ENCODE measurements around the gene SOHLH2. TPM values are rescaled to one million over a fixed set of nuclear protein-coding genes. Genes with fewer than 3 reads are reported as not detected.
A peak's percentile ranks its signal among the peaks of the same experiment; 100 is the strongest.

The SOHLH2 gene
- total RNA-seq, 1 donor from 2014 or later, result 0.10 TPM

DNA sequence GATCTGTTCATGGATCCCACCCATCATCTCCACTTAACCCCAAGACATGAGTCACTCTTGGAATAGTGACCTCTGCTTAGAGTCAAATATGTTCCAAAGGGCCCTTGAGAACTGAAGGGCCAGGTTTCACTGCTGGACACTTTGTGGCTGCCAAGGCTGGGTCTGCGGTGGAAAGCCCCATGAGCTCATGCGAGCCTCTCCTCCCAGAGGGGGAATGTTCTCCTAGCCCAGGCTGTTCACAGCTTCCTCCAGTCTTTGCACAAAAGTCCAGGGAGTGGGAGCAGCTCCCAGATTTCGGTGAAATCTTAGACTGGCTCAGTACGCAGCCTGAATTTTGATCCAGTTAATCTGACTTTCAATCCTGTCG, 82.4 kb downstream of the SOHLH2 start:
- peak; percentile 33 for DNase-seq (ENCODE audit: low read depth)

DNA sequence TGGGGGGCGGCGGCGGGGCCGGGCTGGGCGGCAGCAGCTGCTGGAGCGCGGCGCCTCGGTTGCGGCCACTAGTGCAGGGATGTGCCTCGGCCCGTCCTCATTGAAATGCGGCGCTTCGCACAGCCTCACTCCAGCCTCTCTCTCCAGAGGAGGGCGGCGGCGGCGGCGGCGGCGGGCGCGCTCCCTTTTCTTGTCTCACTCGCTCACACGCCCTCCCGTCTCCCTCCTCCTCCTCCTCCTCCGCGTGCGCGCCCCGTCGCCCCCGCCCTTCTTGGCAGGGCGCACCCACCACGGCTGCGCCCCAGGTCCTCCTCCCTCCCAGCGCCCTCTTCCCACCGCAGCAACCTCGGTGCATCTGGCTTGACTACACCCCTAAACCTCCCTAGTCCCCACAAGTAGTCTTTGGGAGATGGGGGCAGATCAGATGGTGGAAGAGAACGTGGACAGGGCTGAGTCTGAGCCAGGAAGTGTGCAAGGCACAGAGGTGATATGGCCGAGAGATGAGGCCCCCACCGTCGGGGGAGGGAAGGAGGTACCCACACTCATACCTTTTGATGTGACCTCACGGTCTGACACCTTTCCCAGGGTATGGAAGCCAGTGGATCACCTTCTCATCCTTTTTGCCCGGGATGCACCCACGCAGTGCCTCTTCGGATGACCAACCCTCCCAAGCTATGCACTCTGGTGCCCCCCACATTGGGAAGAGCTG, 83.0 kb downstream of the SOHLH2 start, which contains the start of gene DCLK1:
TSS of gene DCLK1 (minus strand) at position 161 of the 709 bp plus-strand sequence.
- no peak for DNase-seq (ENCODE audit: low read depth)

DNA sequence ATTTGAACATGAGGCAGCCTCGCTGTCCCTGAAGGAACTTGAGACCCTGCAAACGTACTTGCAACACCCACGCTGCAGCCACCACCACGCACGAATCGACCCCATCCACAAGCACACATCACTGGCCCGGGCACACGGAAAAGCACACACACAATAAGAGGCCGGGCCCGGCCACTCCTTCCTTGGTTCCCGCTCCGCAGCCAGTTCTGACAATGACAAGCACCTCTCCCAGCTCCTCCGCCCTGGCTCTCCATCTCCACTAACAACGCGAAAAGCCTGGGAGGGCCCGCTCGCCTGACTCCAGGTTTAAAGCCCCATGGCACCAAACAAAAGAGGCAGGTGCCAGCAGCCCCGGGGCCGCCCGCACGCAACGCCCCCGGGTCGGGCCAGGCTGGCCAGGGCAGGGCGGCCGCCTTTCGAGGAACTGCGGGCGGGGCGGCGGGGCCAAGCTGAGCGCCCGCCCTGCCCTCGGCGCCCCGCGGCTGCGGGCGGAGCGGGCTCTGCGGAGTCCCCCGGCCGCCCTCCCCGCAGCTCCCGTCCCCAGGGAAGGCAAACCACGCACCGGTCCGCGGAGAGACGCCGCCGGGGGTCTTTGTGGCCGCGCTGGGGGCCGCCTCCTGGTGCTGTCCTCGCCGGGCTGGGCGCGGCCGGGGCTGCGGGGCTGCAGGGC, 83.7 kb downstream of the SOHLH2 start:
- DNase-seq (ENCODE audit: low read depth), result no peak

DNA sequence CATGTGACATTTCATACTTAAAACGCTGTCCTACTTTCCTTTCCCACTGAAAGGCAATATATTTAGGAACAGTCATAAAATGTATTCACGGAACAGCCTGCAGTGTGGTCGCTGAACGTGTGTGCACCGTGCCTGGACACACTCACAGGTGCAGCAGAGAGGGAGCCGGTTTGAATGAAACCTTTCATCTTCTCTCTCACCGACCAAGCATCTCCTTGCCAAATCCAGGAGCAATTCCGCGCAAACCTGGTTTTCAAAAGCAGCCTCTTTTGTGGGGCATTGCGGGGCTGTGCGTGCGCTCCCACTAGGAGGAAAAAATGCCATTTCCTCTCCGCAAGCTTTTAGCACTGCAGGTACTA, 84.2 kb downstream of the SOHLH2 start:
- no peak for DNase-seq (ENCODE audit: low read depth)

DNA sequence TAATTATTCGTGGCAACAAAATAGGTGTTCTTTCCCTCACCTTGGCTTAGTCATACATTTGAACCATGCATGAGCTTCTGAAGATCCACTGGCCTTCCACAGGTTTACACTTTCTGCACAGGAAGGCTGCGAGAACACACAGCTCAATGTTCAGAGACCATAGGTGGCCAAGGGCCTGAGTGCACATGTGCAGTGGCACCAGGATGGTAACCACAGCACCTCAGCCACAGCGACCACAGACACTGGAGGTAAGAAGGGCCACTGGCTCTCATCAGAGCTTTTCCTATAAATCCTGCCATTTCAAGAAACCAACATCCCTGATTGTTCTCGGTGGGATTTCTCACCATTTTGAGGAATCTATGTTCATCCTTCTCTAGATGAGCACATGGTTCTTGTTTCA, 84.8 kb downstream of the SOHLH2 start:
- no peak for DNase-seq (ENCODE audit: low read depth)

DNA sequence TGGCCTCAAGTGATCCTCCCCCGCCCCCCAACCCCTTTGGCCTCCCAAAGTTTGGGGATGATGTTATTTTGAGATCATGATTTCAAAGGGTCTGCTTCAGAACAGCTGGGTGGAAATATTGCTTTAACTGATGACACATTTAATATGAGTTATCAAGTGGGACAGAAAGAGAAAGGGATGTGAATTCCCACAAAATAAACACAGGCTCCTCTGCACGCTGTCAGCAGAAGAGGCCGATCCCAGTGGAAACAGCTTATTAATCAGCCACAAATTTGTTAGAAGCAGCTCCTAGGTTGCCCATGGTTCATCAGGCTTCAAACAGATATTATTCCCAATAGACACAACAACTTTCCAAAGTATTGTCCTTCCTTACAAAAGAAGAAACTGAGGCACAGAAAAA, 87.9 kb downstream of the SOHLH2 start:
- DNase-seq (ENCODE audit: low read depth), result no peak

DNA sequence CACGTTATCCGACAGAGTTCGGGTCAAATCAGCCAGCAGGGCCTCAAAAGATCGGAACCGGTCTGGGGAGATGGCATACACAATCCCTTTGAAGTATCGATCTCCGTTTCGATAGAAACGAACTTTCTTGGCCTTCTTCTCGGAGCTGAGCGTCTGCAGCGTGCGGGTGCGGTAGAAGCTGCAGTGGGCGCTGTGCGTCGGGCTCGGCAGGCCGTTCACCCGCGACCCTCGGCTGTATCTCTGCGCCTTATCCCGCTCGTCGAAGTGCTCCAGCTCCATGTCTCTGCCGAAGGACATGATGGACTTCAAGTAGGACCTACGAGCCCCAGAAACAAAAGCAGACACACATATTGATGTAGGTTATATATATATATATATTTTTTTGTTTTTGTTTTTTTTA, 88.5 kb downstream of the SOHLH2 start:
- DNase-seq (ENCODE audit: low read depth), result no peak

DNA sequence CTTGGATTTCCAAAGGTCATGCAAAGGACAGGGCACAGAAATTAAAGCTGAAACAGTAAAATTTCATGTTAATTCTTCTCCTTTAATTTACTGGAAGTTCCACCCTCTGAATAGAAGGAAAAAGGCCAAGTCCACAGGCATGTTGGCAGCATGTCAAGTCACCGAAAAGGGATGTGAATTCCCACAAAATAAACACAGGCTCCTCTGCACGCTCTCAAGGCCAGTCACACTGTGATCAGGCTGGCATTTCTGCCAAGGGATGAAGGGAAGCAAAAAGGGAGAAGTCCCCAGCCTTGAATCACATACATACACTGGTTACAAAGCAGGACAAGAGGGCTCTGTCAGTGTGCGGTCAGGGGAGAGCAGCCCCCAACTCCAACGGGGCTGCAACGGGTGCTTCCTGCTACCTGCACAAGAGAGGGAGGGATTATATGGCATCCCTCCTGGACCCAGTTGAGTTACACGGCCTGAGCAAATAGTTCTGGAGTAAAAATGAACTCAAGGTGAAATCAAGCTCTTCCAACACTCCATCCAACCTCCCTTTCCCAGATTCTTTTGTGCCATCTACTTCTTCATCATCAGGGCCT, 90.0 kb downstream of the SOHLH2 start:
- peak; percentile 68 for DNase-seq (ENCODE audit: low read depth)

Other genes starting within 250 kb of the SOHLH2 start
- gene DCLK1, start 83.2 kb downstream of the SOHLH2 start, total RNA-seq, result 12.0 and 12.2 TPM in 2 replicates
- 2.8 and 3.3 TPM in 2 replicates for gene CCDC169, start 83.3 kb upstream of the SOHLH2 start, total RNA-seq
- gene SPART, start 131.8 kb upstream of the SOHLH2 start, total RNA-seq, result 65.1 and 152 TPM in 2 replicates
- gene CCNA1, start 217.9 kb upstream of the SOHLH2 start, total RNA-seq, result 1.4 and 3.6 TPM in 2 replicates

Data from renal cortical epithelial cell (primary cell).